ENCODE measurements around the gene STARD13.

GRCh38 chr13:33233547-33233946, 52.0 kb downstream of the STARD13 start:
- TF ChIP-seq CTCF (IDR thresholded peaks at IDR 0.05): no peak
- no peak for TF ChIP-seq POLR2A (IDR thresholded peaks at IDR 0.05)
